Left forelimb (tissue), 1 donor: Measurements from ENCODE around the gene PLIN1.

Source experiments
- DNase-seq: peaks from one replicate; pipeline ENCODE4 v3.0.0-alpha.2; 2018; ENCODE audit warnings: low spot score

The PLIN1 gene

DNA sequence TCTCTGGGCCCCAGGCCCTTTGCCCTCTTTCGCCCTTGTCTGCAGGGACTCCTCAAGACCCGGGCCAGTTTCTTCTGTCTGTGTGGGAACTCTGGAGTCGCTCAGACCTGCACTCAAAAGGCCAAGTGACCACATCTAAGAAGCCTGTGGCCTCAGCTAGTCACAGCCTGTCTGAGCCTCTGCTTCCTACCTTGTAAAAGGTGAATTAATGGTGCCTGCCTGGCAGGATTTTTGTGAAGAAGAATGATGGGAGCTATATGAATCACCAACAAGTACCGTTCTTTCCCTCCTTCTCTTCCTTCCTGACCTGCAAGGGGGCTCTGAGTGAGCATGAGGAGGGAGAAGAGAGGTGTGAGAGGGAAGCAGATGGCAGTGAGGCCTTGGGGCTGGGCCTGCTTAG lies 7.5 kb downstream of the PLIN1 start:
- no peak for DNase-seq

DNA sequence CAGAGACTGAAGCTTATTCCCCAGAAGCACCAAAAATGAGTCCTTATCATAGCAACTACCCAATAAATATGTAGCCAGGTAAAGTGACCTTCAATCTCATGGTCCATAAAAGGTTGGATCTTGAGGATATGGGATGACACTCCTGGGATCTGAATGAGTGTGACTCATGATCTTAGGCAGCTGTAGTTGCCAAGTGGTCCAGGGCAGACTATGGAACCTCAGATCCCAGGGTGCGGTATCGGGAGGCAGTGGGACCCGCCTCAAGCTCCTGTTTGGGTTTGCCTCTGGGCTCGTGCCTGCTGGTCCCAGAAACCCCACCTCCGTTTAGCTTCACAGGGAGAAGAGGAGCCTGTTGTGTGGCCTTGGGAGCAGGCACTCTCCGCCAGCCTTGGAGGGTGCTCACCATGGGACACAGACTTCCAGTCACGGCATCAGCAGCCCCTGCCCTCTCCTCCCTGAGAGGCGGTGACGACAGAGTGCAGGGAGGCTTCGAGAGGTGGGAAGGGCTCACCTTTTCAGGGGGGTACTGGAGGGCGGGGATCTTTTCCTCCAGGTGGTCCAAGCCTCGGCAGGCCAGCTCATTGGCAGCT lies 8.1 kb downstream of the PLIN1 start:
- no peak for DNase-seq

DNA sequence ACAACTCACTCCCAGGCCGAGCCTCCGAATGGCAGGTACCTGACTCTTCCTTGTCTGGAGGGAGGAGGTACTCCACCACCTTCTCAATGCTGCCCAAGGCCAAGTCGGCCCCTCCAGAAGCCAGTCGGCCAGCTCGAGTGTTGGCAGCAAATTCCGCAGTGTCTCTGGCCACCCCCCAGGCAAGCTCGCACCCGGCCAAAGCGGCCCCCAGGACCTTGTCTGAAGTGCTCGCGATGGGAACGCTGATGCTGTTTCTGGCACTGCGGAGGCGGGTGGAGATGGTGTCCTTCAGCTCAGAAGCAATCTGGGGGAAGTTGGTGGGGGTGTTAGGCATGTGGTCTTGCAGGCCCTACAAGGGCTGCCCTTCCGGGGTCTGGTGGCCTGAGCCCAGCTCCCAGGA lies 9.2 kb downstream of the PLIN1 start:
- DNase-seq, result no peak

DNA sequence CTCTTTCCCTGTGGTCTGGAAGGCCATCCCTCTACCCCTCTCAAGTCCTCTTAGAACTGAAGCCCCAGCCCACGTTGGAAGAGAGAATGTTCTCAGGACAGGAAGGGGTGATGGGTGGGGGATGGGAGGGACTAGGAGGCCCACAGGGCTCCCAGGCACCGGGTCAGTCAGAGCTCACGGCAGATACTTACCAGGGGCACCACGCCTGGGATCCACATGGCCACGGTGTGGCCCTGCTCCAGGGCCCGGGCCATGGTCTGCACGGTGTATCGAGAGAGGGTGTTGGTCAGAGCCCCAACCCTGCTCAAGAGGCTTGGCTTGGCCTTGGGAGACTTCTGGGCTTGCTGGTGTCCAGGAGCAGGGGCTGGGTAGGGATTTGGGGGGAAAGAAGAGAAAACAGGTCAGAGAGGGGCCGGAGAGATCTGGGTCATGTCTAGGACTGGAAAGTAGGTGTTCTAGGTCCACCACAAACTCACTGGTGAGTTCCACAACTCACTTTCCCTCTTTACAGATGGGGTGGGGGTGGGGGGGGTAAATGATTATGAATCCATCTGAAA lies 9.8 kb downstream of the PLIN1 start:
- no peak for DNase-seq

DNA sequence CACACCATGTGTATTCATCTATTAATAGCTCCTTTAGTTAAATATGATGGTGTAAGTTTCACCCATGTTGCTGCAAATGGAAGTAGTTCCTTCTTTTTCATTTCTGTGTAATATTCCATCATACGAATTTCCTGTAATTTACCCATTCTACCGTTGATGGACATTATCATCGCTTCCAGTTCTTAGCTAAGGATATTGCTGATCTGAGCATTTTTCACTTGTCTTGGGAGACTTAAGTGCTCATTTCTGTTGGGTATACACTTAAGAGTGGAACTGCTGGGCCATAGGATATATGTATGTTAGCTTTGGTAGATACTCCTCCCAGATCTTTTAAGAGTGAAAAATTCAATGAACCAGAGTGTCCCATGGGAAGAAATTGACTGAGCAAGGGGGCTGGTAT lies 11.0 kb downstream of the PLIN1 start:
- no peak for DNase-seq

DNA sequence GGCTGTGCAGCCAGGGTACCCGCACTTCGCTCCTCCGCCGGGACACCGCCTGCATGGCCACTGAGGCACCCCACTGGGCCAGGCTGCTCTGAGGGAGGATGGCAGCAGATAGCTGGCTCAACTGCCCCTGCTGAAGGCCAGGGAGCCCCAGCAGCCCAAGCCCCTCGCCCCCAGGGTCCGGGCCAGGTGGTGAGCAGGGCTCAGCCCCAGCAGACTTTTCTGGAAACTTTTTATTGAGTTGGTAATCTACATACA lies 11.5 kb downstream of the PLIN1 start:
- DNase-seq, result no peak

DNA sequence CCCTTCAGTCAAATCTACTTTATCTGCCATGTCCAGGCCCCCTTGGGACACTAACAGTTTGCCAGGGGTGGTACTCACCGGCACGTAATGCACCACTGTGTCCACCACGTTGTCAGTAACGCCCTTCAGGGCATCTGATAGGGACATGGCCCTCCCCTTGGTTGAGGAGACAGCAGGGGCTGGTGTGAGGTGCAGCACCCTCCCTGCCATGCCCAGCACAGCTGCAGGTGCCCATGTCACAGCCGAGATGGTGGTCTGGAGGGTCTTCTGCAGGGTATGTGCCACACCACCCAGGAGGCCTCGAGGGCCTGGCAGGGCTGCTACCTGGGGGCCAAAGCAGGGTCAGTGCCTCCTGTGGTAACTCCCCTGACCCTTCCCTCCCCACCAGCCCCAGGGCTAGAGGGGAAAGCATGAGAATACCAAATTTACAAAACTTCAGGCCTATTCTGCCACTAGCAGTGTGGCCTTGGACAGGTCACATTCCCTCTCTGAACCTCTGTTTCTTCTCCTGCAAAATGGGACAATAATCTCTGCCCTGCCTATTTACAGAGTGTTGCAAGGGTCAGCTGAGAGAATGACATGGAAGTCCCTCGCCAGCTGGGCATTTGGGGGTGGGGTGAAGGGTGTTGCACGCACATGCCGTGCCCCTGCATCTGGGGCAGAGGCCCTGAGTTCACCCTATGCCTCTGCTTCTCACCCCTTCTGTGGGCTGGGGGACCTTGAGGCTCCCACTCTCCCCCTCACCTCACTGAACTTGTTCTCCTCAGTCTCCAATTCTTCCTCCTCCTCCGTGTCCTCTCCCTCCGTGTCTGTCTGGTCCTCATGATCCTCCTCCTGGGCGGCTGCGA lies 12.1 kb downstream of the PLIN1 start:
- DNase-seq, result no peak

DNA sequence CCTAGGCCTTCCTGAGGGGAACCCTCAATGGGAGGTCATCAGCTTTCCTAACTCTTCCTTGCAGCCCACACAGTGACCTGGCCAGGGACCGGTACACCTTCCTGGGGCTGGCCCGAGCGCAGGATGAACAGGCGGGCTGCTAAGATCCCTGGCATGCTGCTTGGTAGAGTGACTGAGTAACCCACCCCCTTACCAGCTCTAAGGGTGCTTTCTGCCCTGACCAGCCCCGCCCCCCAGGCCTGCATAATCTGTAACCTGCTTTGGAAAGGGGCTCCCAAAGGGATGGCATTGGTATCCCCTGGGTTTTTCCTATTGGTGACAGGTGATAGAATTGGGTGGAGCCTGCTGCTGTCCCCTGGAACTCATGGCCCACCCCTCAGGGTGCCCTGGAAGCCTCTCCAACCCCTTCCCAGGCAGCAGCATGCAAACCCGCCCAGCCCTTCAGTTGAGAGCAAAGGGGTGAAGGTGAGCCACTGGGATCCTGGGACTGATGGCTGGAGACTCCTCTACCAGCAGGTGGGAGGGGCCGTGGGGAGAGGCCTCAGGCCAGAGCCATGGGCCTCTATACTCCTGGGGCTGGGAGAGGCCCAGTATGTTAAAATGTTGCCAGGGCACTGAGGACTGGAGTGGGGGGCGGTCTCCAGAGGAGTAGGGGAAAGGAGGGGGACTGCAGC lies 12.8 kb downstream of the PLIN1 start:
- no peak for DNase-seq

DNA sequence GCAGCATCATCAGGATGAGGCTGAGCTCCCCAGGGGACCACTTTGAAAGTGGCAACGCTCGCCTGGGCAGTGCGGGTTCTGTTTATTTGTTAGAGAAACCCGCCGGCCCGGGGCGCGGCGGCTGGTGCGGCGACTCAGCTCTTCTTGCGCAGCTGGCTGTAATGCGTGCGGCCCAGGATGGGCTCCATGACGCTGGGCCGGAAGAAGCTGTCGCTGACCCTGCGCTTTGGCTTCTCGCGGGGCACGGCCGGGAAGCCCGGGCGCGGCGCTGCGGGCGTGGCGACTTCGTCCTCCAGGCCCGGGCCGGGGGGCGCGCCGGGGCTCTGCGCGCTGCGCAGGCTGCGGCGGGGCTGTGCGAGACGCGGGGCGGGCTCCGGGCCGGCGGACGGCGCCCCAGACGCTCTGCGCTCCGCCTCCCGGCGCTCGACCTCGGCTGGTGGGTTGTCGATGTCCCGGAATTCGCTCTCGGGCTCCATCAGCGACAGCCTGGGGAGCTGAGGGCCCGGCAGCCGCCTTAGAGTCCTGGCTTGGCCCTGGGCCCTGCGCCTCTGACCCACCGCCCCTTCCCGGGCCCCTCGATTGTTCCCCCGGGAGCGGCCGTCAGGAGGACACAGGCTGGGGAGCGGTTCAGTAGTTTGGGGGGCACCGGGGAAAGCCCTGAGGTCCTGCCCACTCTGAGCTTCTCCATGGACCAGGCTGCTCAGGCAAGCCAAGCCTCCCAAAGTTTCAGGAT lies 13.6 kb downstream of the PLIN1 start:
- DNase-seq, result peak; percentile 84

DNA sequence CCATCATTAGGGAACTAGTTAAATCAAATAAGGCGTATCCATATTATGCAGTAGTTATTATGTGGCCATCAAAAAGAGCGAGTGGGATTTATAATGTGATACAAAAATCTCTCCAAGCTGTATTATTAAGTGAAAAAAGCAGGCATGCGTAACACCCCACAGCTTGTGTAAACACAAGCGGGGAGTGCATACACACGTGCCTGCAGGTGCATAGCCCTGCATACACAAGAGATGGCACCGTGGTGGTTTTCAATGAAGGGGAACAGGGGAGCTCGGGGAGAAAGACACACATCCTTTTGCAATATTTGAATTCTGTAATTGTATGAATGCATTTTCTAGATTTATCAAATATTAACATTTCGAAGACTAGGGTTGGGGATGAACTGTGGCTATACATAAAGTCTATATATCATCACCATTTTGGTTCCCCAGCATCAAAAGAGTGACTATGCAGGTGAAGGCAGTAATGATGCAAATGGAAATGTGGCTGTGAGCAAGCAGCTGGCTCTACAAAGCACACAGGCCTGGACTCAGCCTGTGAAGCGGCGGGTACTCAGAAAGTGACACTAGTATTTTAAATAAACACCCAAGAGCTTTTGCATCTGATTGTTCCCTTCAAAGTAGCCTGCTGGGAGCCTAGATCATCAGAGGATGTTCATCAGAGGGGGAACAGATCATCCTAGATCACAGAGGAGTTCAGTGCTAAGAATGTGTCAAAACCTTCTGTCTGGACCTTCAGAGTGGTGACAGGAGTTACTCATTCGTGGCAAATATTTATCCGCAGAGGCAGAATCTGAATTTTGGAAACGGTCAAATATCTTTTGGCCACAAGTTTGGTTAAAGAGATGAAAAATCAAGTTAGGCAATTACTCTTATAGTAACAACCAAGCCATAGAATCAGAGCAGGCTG lies 14.5 kb downstream of the PLIN1 start:
- DNase-seq, result no peak

DNA sequence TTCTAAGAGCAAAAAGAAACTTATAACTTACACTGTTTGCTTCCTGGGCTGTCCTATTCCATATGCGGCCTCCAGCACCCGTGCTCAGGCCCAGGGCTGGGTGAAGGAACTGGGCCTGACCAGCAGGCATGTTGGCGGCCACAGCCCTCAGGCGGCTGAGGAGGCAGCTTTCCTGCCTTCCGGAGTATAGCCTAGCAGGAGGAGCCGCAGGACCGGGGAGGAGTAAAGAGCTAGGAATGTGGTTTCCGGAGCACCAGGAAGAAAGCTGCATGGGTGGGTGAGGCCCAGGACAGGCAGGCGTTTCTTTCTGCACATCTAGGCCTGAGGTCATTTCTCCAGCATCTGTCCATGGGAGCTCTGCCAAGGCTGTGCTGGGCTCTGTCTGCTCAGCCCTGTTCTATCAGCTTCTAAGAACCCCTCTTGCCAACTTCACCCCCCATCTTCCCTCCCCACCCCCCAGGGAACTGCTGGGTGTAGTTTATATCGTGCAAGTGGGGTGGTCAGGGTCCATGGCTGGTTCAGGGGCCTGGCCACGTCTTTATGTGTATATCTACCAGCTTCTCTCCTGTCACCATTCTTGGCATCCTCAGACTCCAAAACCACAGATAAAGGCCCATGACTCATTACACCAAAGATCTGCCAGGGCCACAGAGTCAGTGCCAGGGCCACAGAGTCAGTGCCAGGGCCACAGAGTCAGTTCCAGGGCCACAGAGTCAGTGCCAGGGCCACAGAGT lies 16.1 kb downstream of the PLIN1 start:
- DNase-seq, result peak; percentile 74

DNA sequence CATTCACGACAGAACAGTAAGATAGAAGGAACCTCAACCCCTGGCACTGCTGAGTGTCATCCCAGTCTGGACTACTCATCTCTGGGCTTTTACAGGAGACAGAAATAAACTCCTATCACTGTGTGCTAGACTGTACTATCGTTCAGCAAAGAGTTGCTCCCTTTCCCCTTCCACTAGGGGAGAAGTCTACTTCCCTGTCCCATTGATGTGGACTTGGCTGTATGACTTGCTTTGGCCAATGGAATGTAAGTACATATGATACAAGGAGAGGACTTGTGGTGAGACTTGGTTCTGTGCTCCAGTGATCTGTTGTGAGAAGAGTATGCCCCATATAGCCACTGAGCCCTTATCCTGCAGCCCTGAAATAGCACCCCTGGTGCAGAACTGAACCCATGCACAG lies 18.6 kb downstream of the PLIN1 start:
- DNase-seq, result no peak

DNA sequence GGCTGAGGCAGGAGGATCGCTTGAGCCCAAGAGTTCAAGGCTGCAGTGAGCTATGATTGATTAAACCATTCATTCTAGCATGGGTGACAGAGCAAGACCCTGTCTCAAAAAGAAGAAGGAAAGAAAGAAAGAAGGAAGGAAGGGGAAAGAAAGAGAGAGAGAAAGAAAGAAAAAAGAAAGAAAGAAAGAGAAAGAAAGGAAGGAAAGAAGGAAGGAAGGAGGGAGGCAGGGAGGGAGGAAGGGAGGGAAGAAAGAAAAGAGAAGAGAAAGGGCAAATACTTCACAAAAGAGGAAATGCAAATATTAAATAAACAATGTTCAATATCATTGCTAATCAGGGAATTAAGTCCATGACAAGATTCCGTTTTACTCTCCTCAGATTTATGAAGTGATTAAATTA lies 19.9 kb downstream of the PLIN1 start:
- no peak for DNase-seq

DNA sequence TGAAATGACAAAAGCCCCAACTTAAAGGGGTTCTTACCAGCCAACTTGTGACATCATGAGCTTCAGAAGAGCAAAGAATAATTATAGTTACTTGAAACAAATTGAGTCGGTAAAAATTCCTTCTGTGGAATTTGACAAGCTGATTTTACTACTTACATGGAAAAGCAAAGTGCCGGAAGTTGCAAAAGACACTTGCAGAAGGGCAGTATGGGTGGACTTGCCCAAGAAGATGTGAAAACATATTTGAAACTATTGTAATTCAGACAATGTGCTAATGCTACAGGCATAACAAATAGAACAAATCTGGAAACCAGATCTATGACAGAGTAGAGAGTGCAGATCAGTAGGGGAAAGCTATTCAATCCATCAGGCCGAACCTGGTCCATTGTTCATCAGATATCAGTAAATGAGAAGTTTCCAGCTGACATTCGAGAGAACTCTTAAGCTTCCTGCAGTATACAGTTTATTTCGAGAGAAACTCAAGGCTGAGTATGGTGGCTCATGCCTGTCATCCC lies 21.4 kb downstream of the PLIN1 start:
- DNase-seq, result no peak

DNA sequence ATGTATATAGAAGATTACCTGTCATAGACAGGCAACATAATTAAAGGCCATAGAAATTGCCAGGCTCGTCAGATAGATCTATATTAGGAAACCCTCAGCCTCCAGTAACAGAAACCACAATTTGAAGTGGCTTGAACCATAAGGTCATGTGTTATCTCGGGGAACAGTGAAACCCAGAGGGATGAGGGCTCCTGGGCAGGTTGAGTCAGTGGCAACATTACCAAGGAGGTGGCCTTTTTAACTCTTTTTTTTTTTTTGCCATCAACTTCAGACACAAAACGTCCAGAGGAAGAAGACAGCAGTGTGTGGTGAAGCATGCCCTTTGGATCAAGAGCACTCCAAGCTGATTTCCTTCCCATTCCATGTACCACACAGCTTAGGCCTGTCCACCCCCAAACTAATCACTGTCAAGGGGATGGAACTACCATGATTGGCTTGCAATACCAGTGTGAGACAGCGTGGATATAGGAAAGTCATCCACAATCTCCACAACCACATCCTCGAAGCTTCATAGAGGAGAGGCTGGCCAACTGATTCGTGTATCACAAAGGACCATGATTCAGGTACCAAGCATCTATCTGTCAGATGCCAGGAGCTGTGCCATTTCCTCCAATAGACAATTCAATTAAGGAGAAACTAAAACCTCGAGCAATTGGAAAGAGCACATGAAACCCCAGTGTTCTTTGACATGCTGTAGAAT lies 22.9 kb downstream of the PLIN1 start:
- no peak for DNase-seq

DNA sequence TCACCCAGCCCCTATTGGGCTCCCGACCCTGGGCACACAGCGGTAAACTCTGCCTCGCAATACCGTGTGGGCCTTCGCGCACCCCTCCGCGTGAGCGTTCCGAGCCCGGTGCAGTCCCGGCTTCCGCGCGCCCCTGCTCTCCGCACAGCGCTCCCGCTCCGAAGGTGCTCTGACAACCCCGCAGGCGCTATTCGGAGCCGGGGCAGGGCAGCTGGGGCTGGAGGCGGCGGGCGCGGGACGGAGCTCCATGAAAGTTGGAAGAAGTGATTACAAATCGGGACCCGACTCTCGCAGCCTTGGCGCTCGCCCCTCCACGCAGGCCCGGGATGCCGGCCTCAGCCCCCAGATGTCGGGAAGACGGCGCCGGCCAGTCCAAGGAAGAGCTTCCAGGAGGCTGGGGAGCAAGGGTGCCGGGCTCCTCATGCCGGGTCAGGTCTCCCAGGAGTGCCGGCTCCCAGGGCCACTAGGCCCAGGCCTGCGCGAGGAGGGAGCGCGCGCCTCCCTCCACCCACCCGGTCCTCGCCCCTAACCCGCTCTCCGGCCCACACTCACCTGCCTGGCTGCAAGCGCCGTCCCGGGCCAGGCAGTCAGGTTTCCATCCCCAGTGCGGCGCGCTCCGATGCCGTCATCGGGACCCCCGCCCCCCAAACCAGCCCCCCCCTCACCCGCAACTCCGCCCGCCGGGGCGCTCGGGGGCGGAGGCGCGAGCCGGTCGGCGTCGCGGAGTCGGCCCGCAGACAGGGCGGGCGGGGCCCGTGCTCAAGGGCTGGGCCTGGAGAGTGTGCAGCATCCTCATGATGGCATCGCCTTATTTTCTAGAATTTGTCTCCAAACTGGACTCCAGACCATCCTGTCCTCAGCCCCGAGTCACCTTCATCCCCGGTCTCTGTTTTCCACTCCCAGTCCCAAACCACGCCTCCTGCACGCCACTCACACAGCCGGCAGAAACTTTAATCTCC lies 24.0 kb downstream of the PLIN1 start, which contains the start of gene KIF7:
TSS of gene KIF7 (minus strand) at position 621 of the 959 bp plus-strand sequence. CDS start 2,537 bp downstream, outside the sequence.
- peak; percentile 90 for DNase-seq

DNA sequence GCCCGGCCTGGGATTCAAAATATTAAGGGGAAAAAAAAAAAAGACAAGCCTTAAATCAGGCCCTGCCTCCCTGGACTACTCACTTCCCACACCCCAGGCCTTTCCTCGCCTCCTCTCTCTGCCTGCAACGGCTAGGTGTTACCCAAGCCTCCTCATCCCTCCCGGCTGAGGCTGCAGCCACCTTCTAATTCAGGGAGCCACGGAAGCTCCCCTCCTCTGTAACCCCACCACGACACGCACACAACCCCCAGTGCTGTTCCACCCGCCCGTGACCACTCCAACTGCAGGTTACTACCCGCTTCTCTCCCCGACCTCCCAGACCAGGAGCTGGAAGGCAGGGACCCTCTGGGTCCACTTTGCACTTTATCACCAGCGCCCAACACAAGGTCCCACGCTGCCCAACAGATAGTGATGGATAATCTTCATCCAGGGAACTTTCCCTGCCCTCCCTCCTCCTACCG lies 24.8 kb downstream of the PLIN1 start:
- no peak for DNase-seq

DNA sequence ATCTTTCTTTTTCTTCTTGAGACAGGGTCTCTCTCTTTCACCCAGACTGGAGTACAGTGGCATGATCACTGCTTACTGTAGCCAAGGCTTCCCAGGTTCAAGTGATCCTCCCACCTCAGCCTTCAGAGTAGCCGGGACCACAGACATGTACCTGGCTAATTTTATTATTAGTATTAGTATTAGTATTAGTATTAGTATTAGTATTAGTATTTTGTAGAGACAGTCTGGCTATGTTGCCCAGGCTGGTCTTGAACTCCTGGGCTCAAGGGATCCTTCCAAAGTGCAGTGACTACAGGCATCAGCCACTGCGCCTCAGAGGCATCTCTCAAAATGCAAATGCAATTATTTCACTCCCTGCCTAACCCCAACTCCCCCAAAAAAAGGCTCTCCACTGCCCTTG lies 25.6 kb downstream of the PLIN1 start:
- DNase-seq, result no peak
